NCI-H2196 (cell line): ENCODE results near the gene BRIP1.
"Not testable (repeated sequence)": the region's sequence is repeated elsewhere in the genome, so short reads cannot be mapped to it uniquely, and the experiment has no call there.

ENCODE experiments used
- DNase-seq: peaks from one replicate; lab custom pipeline; 2025; ENCODE audit not compliant: unreplicated experiment; lab: John Stamatoyannopoulos, UW

BRIP1 gene

GRCh38 chr17:61670691-61671090 lies 192.6 kb downstream of the BRIP1 start:
- DNase-seq: no peak

- no peak for DNase-seq
These were observed 193.8 kb downstream of the BRIP1 start for GRCh38 chr17:61669522-61669921.

- DNase-seq: no peak
These were observed 194.8 kb downstream of the BRIP1 start for GRCh38 chr17:61668486-61668885.

GRCh38 chr17:61666406-61667088 lies 196.8 kb downstream of the BRIP1 start:
- not testable (repeated sequence) for DNase-seq

- no peak for DNase-seq
These were observed 200.0 kb downstream of the BRIP1 start for GRCh38 chr17:61663310-61663709.

- no peak for DNase-seq
These were observed 200.6 kb downstream of the BRIP1 start for GRCh38 chr17:61662741-61663140.

- no peak for DNase-seq
These were observed 201.1 kb downstream of the BRIP1 start for GRCh38 chr17:61662186-61662585.

- DNase-seq: no peak
These were observed 202.4 kb downstream of the BRIP1 start for GRCh38 chr17:61660746-61661485.

- no peak for DNase-seq
These were observed 203.9 kb downstream of the BRIP1 start for GRCh38 chr17:61659437-61659836.

GRCh38 chr17:61658183-61658582 lies 205.1 kb downstream of the BRIP1 start:
- DNase-seq: no peak

GRCh38 chr17:61657338-61657737 lies 206.0 kb downstream of the BRIP1 start:
- DNase-seq: no peak

GRCh38 chr17:61656721-61657217 lies 206.6 kb downstream of the BRIP1 start:
- no peak for DNase-seq

GRCh38 chr17:61650749-61651148 lies 212.6 kb downstream of the BRIP1 start:
- no peak for DNase-seq

- DNase-seq: no peak
These were observed 214.7 kb downstream of the BRIP1 start for GRCh38 chr17:61648587-61648986.

GRCh38 chr17:61647047-61647446 lies 216.3 kb downstream of the BRIP1 start:
- DNase-seq: no peak

GRCh38 chr17:61646482-61646881 lies 216.8 kb downstream of the BRIP1 start:
- DNase-seq: no peak

GRCh38 chr17:61645920-61646319 lies 217.4 kb downstream of the BRIP1 start:
- DNase-seq: no peak

GRCh38 chr17:61644800-61645774 lies 218.2 kb downstream of the BRIP1 start:
- DNase-seq: no peak

GRCh38 chr17:61642768-61643167 lies 220.6 kb downstream of the BRIP1 start:
- no peak for DNase-seq

- DNase-seq: no peak
These were observed 221.6 kb downstream of the BRIP1 start for GRCh38 chr17:61641715-61642114.

GRCh38 chr17:61641084-61641483 lies 222.2 kb downstream of the BRIP1 start:
- no peak for DNase-seq
